Cardiac fibroblast (primary cell): ENCODE measurements around the gene TMIE.

Experiments
- DNase-seq, 2 donors: peaks; one replicate each; pipeline versions ENCODE4 v3.0.0 to v3.0.0-alpha.2; 2010; ENCODE audit warnings: low read depth in 2 of 2
- H3K4me3 ChIP-seq, 2 donors: replicated peaks in 1 of 2; 1 replicate in 1 of 2; 2 replicates in 1 of 2; pipeline ENCODE4 v1.5.1; 2011; ENCODE audit warnings: low read depth in 2 of 2, low read length in 2 of 2, mild to moderate bottlenecking in 2 of 2, moderate library complexity in 1 of 2
- CTCF ChIP-seq: IDR thresholded peaks from one replicate; pipeline ENCODE4 v1.5.1; 2011; ENCODE audit warnings: low read depth, mild to moderate bottlenecking, low read length, inconsistent platforms

Gene TMIE

GRCh38 chr3:46669191-46669999 lies 31.8 kb upstream of the TMIE start:
- no peak for DNase-seq
- H3K4me3 ChIP-seq = no peak overlapping the region
- TF ChIP-seq CTCF = no peak

- no peak overlapping the region for H3K4me3 ChIP-seq
- no peak for DNase-seq
- no peak for TF ChIP-seq CTCF
Observed at GRCh38 chr3:46670000-46670890, 30.9 kb upstream of the TMIE start.

- DNase-seq = no peak
- H3K4me3 ChIP-seq = no peak overlapping the region
- no peak for TF ChIP-seq CTCF
Observed at GRCh38 chr3:46670891-46671427, 30.2 kb upstream of the TMIE start.

- H3K4me3 ChIP-seq = no peak overlapping the region
- no peak for TF ChIP-seq CTCF
- DNase-seq = no peak
Observed at GRCh38 chr3:46671541-46672348, 29.4 kb upstream of the TMIE start.

- no peak overlapping the region for H3K4me3 ChIP-seq
- no peak for TF ChIP-seq CTCF
- DNase-seq = no peak
Observed at GRCh38 chr3:46672349-46672695, 28.9 kb upstream of the TMIE start.

GRCh38 chr3:46673151-46674030 lies 27.8 kb upstream of the TMIE start:
- H3K4me3 ChIP-seq = no peak overlapping the region
- DNase-seq = no peak
- TF ChIP-seq CTCF = no peak
